ENCODE measurements around the gene CNTLN.

The CNTLN gene

DNA sequence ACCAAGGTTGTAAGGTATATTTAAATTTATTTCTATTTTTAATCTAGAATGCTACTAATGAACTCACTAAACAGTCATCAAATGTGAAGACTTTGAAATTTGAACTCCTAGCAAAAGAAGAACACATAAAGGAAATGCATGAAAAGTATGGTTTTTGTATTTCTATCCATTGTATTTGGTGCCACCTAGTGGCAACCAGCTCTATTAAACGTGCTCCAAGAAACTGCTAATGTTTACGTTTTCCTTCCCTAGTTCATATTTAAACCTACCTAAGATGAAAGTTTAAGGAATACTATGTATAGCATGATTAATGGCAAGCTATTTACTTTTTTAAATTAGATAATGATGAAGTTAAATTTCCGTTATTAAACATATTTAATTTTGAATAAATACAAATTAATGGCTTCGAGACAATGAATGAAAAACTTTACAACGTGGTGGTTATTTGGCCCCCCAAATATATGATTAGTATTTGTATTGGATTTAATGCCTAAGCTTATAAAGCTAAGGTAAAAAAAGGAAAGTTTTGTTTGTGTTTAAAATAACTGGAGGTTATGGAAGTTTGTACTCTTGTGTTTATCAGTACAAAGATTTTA lies 328.1 kb downstream of the CNTLN start:
- TF ChIP-seq ZNF274 (IDR thresholded peaks at IDR 0.05; ENCODE audit: low read depth, low read length), result no peak
- H3K4me3 ChIP-seq (ENCODE audit: low read length), result no peak overlapping the region

DNA sequence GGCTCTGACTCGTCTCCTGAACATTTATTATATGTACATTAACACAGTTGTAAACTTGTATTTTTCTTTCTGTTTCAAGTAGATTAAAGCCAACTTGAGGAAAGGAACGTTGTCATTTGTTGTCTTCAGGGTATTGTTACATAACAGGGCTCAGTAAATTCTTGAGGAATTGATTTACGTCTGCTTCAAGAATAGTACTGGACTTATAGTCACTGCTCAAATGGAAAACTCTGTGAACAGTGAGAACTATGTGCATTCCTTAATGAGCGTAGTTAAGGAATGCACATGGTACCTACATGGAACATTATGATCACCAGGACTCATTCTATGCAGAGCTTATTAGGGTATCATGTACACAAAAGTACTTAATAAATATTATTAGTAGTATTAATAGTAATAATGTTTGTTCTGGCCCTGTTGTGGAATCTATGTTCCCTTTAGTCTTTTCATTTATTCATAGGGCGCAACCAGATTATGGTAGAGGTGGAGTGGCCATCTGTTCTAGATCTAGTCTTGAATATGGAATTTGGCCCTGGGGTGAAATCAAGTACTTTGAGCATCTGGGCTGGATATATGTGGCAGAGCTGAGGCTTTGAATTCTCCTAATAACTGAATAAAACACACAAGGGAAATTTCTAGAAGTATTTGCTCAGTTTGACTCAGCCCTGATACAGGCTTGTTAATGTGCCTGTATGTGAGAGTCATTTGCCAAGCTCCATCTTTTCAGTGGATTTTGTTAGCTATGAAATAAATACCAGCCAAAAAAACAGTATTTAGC lies 335.4 kb downstream of the CNTLN start:
- no peak for TF ChIP-seq ZNF274 (IDR thresholded peaks at IDR 0.05; ENCODE audit: low read depth, low read length)
- H3K4me3 ChIP-seq (ENCODE audit: low read length), result no peak overlapping the region

DNA sequence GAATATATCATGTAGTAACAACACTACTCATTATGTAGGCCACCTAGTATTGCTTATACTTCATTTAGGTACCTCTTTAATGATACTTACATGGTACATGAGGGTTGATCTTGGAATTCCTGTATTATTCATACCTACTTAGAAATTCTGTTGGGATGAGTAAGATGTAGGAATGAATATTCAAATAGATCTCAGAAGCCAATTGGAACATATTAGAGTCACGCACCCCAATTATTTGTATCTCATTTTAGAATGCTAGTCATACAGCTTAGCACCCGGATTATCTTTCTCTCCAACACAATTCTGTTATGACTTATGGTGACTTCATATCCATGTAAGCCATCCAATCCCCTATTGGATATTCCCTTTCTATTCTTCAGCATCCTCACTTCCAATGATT lies 337.3 kb downstream of the CNTLN start:
- no peak for TF ChIP-seq ZNF274 (IDR thresholded peaks at IDR 0.05; ENCODE audit: low read depth, low read length)
- no peak overlapping the region for H3K4me3 ChIP-seq (ENCODE audit: low read length)

DNA sequence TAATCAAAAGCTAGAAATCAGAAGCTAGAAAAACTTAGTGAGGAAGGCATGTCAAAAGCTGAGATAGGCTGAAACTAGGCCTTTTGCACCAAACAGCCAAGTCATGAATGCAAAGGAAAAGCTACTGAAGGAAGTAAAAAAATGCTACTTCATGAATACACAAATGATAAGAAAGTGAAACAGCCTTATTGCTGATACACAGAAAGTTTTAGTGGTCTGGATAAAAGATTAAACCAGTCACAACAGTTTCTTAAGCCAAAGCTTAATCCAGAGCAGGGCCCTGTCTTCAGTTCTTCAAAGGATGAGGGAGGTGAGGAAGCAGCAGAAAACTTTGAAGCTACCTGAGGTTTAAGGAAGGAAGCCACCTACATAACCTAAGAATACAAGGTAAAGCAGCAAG lies 341.6 kb downstream of the CNTLN start:
- no peak overlapping the region for H3K4me3 ChIP-seq (ENCODE audit: low read length)
- TF ChIP-seq ZNF274 (IDR thresholded peaks at IDR 0.05; ENCODE audit: low read depth, low read length), result no peak

DNA sequence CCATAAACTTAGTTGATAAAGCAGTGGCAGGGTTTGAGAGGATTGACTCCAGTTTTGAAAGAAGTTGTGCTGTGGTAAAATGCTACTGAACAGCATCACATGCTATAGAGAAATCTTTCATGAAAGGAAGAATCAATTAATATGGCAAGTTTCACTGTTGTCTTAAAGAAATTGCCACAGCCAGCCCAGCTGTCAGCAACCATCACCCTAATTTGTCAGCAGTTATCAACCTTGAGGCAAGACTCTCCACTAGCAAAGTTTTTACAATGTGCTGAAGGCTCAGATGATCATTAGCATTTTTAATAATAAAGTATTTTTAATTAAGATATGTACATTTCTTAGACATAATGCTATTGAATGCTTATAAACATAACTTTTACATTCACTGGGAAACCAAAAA lies 343.0 kb downstream of the CNTLN start:
- H3K4me3 ChIP-seq (ENCODE audit: low read length), result no peak overlapping the region
- no peak for TF ChIP-seq ZNF274 (IDR thresholded peaks at IDR 0.05; ENCODE audit: low read depth, low read length)

DNA sequence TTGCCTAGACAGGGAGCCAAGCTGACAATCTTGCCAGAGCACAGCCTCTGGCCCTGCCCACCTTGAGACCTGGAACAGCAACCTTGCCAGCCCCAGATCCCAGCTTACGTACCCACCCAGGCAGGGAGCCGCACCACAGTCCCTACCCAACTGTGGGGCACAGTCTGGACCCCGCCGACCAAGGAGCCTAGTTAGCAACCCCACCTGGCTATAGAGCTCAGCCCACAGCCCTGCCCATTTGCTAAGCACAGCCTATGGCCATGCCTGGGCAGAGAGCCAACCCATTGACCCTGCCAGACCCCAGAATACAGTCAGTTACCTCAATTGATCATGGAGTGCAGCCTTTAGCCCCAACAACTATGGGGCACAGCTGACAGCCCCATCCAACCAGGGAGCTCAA lies 346.1 kb downstream of the CNTLN start:
- no peak overlapping the region for H3K4me3 ChIP-seq (ENCODE audit: low read length)
- TF ChIP-seq ZNF274 (IDR thresholded peaks at IDR 0.05; ENCODE audit: low read depth, low read length), result no peak

DNA sequence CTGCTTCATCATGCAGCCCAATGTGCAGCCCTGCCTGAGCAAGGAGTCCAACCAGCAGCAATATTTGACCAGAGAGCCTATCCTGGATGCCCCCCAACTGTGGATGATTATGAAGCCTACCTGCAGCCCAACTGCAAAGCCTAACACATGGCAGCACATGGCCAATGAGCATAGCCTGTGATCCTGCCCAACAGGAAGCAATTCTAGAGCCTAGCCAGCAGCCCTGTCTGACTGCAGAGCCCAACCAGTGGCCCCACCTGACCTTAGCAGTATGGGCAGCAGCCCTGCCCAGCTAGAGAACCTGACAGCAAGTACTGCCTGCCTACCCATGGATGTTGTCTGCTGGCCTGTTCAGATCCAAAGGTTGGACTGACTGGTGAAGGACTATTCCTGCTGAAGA lies 346.7 kb downstream of the CNTLN start:
- no peak overlapping the region for H3K4me3 ChIP-seq (ENCODE audit: low read length)
- TF ChIP-seq ZNF274 (IDR thresholded peaks at IDR 0.05; ENCODE audit: low read depth, low read length), result no peak

DNA sequence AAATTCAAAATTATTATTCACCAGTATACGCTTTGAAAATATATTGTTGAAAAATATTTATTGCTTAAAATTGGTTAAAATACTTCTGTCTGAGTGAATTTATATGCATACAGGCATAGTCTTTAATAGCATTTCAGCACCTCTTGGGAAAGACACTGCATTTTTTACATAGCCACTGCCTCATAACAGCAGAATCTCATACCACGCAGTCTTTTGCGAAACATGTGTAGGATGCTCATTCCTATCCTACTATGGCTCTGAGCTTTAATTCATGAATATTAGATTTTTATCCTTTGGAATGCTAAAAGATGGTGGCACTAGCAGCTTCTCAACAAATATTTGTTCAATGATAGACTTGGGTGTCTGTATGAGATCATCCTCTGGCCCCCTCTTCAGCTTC lies 350.1 kb downstream of the CNTLN start:
- H3K4me3 ChIP-seq (ENCODE audit: low read length), result no peak overlapping the region
- TF ChIP-seq ZNF274 (IDR thresholded peaks at IDR 0.05; ENCODE audit: low read depth, low read length), result no peak

DNA sequence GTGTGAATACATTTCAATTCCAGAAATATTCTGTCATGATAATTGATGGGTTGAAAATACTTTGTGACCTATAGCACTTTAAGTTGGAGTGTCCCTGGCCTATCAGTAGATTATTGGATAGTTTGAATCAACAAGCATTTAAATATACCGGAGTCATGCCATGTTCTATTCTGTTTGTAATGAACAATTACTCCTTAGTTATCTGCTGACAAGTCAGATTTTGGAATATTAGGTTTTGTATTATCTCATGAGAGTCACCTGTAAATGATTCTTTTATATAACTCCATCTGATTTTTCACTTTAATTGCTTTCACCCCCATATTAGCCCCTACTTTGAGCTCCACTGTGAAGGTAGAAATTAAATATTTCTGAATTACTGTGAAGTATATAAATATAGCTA lies 351.6 kb downstream of the CNTLN start:
- TF ChIP-seq ZNF274 (IDR thresholded peaks at IDR 0.05; ENCODE audit: low read depth, low read length), result no peak
- no peak overlapping the region for H3K4me3 ChIP-seq (ENCODE audit: low read length)

DNA sequence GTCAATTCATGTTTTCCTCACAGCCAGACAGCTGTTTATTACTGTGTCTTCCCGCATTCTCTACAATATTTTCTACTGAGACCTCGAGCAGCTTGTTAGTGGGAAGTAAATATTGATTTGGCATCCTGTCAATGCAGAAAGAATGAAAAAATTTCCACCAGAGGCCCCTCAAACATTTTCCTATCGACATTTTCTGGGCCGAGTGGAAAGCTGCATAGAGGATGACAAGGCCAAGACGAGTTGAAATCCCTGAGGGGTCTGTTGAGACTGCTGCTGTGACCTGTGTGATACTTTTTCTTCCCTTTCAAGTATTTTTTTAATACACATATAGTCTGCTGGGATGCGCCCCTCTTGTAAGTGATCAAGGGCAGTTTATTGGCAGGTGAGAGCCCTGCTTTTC lies 352.6 kb downstream of the CNTLN start:
- H3K4me3 ChIP-seq (ENCODE audit: low read length), result no peak overlapping the region
- TF ChIP-seq ZNF274 (IDR thresholded peaks at IDR 0.05; ENCODE audit: low read depth, low read length), result no peak

DNA sequence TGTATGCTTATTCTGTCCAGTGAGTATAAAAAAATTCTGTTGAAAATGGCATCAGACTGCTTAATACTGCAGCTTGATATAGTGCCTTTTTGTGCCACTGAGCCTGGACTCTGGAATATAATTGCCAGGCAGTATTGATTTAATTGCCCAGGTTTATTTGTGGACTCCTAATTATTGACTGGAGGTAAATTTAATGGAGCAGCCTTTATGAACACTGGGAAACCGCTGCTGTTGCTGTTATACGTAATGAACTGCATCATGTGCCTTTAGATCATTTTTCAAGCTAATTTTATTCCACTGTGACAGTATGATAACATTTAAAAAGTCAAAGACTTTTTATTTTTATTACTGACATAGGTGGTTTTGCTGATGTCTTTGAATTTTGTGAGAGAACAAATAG lies 353.8 kb downstream of the CNTLN start:
- no peak overlapping the region for H3K4me3 ChIP-seq (ENCODE audit: low read length)
- no peak for TF ChIP-seq ZNF274 (IDR thresholded peaks at IDR 0.05; ENCODE audit: low read depth, low read length)

DNA sequence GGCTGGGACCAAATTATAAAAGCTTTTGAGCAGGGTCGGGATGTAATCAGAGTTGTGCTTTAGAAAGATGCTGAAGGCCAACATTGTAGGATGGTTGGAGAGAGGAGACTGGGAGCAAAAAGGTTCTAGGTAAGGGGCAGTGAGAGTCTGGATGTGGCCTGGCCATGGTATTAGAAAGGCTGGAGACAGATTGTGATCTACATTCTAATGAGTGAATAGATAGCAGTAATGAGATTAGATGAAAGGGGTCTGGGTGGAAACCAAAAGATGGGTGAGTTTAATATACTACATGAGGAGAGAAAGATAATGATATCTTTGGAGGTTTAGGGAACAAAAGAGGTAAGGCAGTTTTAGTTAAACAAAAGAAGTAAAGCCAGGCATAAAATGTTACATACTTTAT lies 355.3 kb downstream of the CNTLN start:
- TF ChIP-seq ZNF274 (IDR thresholded peaks at IDR 0.05; ENCODE audit: low read depth, low read length), result no peak
- no peak overlapping the region for H3K4me3 ChIP-seq (ENCODE audit: low read length)

DNA sequence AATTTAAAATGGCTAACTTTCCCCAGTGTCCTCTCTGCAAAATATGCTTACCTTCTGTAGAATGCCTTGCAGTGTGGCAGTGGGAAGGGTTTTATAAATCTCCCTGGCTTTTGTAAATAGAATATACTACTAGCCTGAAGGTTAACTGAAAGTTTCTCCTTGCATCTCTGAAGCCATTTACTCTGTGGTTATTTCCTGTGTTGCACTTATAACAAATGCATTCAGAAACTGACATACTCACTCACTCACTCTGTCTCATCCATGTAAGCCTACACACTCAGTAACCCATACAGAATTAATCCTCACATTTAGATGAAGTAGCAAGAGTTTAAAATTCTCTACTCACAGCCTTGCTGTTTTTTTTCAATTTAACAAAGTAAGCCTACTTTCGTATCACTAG lies 356.9 kb downstream of the CNTLN start:
- TF ChIP-seq ZNF274 (IDR thresholded peaks at IDR 0.05; ENCODE audit: low read depth, low read length), result no peak
- no peak overlapping the region for H3K4me3 ChIP-seq (ENCODE audit: low read length)

DNA sequence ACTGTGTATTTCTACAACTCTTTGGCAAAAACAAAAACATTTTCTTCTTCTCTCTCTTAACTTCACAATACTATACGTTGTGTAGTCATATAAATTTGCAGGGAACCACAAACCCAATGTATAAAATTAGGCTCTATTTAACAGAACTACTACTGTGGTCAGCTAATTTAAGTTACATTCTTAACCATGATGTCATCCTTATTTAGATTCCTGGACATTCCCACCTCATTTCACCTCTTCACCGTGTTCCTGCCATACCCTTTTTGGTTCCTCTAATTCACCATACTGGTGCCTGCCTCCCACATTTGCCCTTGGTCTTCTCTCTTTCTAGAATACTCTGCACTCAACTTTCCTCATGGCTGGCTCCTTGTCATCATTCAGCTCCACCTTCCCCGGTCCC lies 368.4 kb downstream of the CNTLN start:
- no peak for TF ChIP-seq ZNF274 (IDR thresholded peaks at IDR 0.05; ENCODE audit: low read depth, low read length)
- no peak overlapping the region for H3K4me3 ChIP-seq (ENCODE audit: low read length)

DNA sequence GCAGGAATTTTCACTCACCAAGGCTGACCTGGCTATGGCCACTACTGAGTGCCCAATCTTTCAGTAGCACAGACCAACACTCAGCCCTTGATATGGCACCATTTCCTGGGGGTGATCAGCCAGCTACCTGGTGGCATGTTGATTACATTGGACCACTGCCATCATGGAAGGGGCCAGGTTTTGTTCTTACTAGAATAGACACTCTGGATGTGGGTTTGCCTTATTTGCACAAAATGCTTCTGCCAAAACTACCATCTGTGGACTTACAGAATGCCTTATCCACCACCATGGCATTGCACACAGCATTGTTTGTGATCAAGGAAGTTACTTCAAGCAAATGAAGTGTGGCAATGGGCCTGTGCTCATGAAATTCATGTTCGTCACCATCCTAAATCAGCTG lies 374.3 kb downstream of the CNTLN start:
- TF ChIP-seq ZNF274 (IDR thresholded peaks at IDR 0.05; ENCODE audit: low read depth, low read length), result no peak
- H3K4me3 ChIP-seq (ENCODE audit: low read length), result no peak overlapping the region

DNA sequence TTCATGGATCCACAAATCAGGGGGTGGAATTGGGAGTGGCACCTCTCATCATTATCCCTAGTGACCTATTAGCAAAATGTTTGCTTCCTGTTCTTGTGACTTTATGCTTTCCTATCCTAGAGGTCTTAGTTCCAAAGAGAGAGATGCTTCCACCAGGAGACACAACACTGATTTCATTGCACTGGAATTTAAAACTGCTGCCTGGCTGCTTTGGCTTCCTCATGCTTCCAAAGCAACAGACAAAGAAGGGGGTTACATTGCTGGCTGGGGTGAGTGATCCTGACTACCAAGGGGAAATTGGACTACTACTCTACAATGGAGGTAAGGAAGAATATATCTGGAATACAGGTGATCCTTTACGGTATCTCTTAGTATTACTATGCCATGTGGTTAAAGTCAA lies 374.9 kb downstream of the CNTLN start:
- H3K4me3 ChIP-seq (ENCODE audit: low read length), result no peak overlapping the region
- no peak for TF ChIP-seq ZNF274 (IDR thresholded peaks at IDR 0.05; ENCODE audit: low read depth, low read length)
